Chondrocyte (in vitro differentiated cells): ENCODE results near the gene GUK1. TPM values are rescaled to one million over a fixed set of nuclear protein-coding genes. Genes with fewer than 3 reads are reported as not detected.

ENCODE experiments used
- DNase-seq: peaks from one replicate; pipeline ENCODE4 v3.0.0; 2021; ENCODE audit warnings: mixed read lengths, low spot score
- H3K27ac Mint-ChIP-seq: one replicate; pipeline ENCODE4 v1.8.0; 2021; ENCODE audit warnings: mild to moderate bottlenecking, moderate library complexity, mixed read lengths; ENCODE audit not compliant: unreplicated experiment
- H3K27me3 Mint-ChIP-seq: 2 replicates; pipeline ENCODE4 v1.8.0; 2021; ENCODE audit warnings: low read depth, mixed read lengths
- H3K36me3 Mint-ChIP-seq: 2 replicates; pipeline ENCODE4 v1.8.0; 2021; ENCODE audit warnings: low read depth, mixed read lengths
- H3K4me1 Mint-ChIP-seq: 2 replicates; pipeline ENCODE4 v1.8.0; 2021; ENCODE audit warnings: low read depth, mild to moderate bottlenecking, mixed read lengths
- H3K4me3 Mint-ChIP-seq: one replicate; pipeline ENCODE4 v1.8.0; 2021; ENCODE audit warnings: mild to moderate bottlenecking, moderate library complexity, mixed read lengths; ENCODE audit not compliant: unreplicated experiment
- H3K9me3 Mint-ChIP-seq: 2 replicates; pipeline ENCODE4 v1.8.0; 2021; ENCODE audit warnings: low read depth, mixed read lengths
- microRNA-seq: library from miRNA; unstranded; fragments of <30 nt; microRNA quantifications from one replicate; pipeline ENCODE4 v1.2.0, GENCODE V29; 2020; ENCODE audit warnings: borderline number of aligned reads
- total RNA-seq: library from RNA; stranded (reverse); gene quantifications from 3 replicates; pipeline ENCODE4 v1.2.1, GENCODE V29; 2021
- TF ChIP-seq, protein P1 (sequence below): fragments of 200-600 bp; sonication (generic); IDR thresholded peaks from 2 replicates; pipeline ENCODE4 v1.5.0; 2021; ENCODE audit warnings: antibody characterized with exemption, mild to moderate bottlenecking, moderate library complexity

GUK1 gene
- total RNA-seq, 1 donor from 2014 or later: 196 TPM

DNA sequence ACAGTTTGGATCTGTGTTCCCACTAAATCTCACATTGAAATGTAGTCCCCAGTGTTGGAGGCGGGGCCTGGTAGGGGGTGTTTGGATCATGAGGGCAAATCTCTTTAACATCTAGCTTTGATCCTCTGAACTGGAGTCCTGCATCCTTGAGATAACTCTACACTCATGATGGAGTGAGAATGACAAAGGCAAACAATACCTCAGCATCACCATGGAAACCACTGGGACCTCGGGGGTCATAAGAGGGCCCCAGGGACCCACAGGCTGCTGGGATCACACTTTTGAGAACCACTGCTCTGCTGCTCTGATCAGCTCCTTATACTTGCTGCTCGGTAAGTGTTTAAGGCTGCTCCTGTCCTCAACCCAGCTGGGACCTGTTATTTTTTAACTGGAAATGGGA lies 54.4 kb downstream of the GUK1 start:
- DNase-seq: peak; percentile 17
- Mint-ChIP-seq H3K27ac (no peak overlapping the region), H3K27me3 (no peaks in the 10 kb centered on the region), H3K4me3 (no peak overlapping the region), H3K9me3 (peaks cover 14% of the 10 kb centered on the region), H3K4me1 (no peaks in the 10 kb centered on the region), H3K36me3 (peaks cover 18% of the 10 kb centered on the region)
- TF ChIP-seq, protein P1, sequence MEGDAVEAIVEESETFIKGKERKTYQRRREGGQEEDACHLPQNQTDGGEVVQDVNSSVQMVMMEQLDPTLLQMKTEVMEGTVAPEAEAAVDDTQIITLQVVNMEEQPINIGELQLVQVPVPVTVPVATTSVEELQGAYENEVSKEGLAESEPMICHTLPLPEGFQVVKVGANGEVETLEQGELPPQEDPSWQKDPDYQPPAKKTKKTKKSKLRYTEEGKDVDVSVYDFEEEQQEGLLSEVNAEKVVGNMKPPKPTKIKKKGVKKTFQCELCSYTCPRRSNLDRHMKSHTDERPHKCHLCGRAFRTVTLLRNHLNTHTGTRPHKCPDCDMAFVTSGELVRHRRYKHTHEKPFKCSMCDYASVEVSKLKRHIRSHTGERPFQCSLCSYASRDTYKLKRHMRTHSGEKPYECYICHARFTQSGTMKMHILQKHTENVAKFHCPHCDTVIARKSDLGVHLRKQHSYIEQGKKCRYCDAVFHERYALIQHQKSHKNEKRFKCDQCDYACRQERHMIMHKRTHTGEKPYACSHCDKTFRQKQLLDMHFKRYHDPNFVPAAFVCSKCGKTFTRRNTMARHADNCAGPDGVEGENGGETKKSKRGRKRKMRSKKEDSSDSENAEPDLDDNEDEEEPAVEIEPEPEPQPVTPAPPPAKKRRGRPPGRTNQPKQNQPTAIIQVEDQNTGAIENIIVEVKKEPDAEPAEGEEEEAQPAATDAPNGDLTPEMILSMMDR: no peak

DNA sequence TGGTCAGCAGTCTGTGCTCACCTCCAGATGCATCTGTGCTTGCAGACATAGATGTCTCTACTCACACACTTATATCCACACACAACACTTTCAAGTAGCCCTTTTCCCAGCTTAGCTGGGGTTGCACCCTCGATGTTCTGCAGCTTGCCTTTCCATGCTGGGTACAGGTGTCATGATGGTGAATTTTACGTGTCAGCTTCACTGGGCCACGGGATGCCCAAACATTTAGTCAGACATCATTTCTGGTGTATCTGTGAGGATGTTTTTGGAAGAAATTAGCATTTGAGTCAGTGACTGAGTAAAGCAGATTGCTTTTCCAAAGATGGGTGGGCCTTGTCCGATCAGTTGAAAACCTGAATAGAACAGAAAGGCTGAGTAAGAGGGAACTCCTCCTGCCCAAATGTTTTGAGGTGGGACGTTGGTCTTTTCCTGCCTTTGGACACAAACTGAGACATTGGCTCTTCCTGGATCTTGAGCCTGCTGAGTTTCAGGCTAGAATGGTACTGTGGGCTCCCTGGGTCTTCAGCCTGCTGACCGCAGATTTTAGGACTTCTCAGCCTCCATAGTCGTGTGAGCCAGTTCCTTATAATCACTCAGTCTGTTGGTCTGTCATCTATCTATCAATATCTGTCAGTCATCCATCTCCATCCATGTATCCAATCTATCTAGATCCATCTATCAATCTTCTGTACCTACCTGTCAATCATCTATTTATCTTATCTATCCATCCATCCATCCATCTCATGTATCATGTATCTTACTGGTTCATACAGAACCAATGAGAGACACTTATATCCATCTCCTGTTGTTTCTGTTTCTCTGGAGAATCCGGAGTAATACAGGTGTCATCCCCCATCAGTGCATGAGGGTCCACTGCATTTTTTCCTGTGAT lies 55.1 kb downstream of the GUK1 start:
- TF ChIP-seq, protein P1: no peak
- H3K27me3 Mint-ChIP-seq: no peaks in the 10 kb centered on the region
- no peaks in the 10 kb centered on the region for H3K4me1 Mint-ChIP-seq
- H3K27ac Mint-ChIP-seq: no peak overlapping the region
- peak; percentile 25 for DNase-seq
- no peak overlapping the region for H3K4me3 Mint-ChIP-seq
- peaks cover 18% of the 10 kb centered on the region for H3K9me3 Mint-ChIP-seq
- H3K36me3 Mint-ChIP-seq: peaks cover 21% of the 10 kb centered on the region

DNA sequence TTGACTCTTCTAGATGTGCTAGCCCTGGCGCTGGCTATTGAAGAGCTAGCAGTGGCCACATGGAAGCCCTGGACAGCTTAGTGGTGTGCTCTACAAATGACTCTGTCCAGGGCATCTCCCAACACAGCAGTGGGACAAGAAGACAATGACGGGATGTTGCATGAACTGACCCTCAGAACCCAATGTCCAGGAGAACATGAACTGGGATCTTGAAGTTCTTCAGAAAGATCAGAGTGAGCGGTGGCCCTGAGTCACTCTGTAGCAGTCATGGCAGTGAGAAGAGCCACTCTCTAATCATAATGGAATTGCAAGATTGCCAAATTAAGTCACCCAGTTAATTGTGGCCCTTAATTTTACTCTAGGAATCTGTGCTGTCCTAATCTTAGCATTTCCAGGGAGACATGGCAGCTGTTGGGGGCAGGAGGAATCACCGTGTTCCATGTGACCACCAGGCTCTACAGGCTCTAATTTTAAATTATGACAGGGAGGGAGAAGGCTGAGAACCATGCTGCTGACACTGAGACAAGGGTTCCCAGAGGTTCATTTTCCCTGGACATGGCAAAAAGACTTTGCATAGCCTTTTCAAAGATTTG lies 57.6 kb downstream of the GUK1 start:
- H3K27me3 Mint-ChIP-seq: no peaks in the 10 kb centered on the region
- H3K36me3 Mint-ChIP-seq: peaks cover 26% of the 10 kb centered on the region
- peak; percentile 14 for DNase-seq
- H3K4me1 Mint-ChIP-seq: no peaks in the 10 kb centered on the region
- no peak overlapping the region for H3K27ac Mint-ChIP-seq
- peaks cover 22% of the 10 kb centered on the region for H3K9me3 Mint-ChIP-seq
- no peak overlapping the region for H3K4me3 Mint-ChIP-seq
- TF ChIP-seq, protein P1: no peak

Small RNA genes lying within 50 kb of the gene (microRNA-seq; reads per million reads assigned to microRNA genes)
- 8.9 reads per million, percentile 20 among the genes with 10 or more reads in this experiment for gene MIR3620

Other genes starting within 250 kb of the GUK1 start
- 2.5 to 4.2 TPM (median 2.7 TPM) in 3 replicates for gene WNT9A, start 192.3 kb upstream of the GUK1 start, total RNA-seq
- gene WNT3A, start 133.3 kb upstream of the GUK1 start, total RNA-seq: not detected in 3 replicates
- 339 to 392 TPM (median 351 TPM) in 3 replicates for gene ARF1, start 57.6 kb upstream of the GUK1 start, total RNA-seq
- gene C1orf35, start 37.0 kb upstream of the GUK1 start, total RNA-seq: 12.9 to 15.1 TPM (median 13.3 TPM) in 3 replicates
- gene MRPL55, start 31.0 kb upstream of the GUK1 start, total RNA-seq: 45.4 to 75.6 TPM (median 48.6 TPM) in 3 replicates
- 1.5 to 2.0 TPM (median 1.8 TPM) in 3 replicates for gene GJC2, start 9.7 kb downstream of the GUK1 start, total RNA-seq
- 5.2 to 7.7 TPM (median 5.9 TPM) in 3 replicates for gene IBA57, start 25.5 kb downstream of the GUK1 start, total RNA-seq
- gene OBSCN, start 67.8 kb downstream of the GUK1 start, total RNA-seq: 6.3 to 11.4 TPM (median 10.2 TPM) in 3 replicates